Common myeloid progenitor, CD34-positive (primary cell): ENCODE measurements around the gene PTCH1.

Experiments
- CTCF ChIA-PET: fragments of 350-600 bp; sonication (Branson Sonifier 250); formaldehyde crosslinking; loops from one replicate; lab custom pipeline; 2021; ENCODE audit warnings: antibody characterized with exemption; lab: Charles Lee
- POLR2A ChIA-PET: fragments of 350-600 bp; sonication (Branson Sonifier 250); formaldehyde crosslinking; loops from one replicate; lab custom pipeline; 2021; ENCODE audit warnings: antibody characterized with exemption; lab: Charles Lee
- DNase-seq, 3 donors: peaks; one replicate each; pipeline versions ENCODE4 v3.0.0 to v3.0.0-alpha.2; 2013
- H3K27ac ChIP-seq, 2 experiments: 1 replicate in 1 of 2; 2 replicates in 1 of 2; pipeline ENCODE4 v1.7.0; 2013; ENCODE audit warnings: inconsistent platforms in 2 of 2, low read length in 2 of 2, mild to moderate bottlenecking in 2 of 2, low read depth in 1 of 2, moderate library complexity in 1 of 2; ENCODE audit not compliant: severe bottlenecking in 2 of 2, insufficient read depth in 1 of 2, poor library complexity in 1 of 2
- H3K27me3 ChIP-seq, 5 experiments: replicated peaks in 2 of 5; 1 replicate in 3 of 5; 2 replicates in 2 of 5; pipeline versions ENCODE4 v1.6.1 to v1.7.0; 2013; ENCODE audit warnings: low read length in 4 of 5, mild to moderate bottlenecking in 2 of 5, moderate library complexity in 2 of 5, inconsistent platforms in 1 of 5; ENCODE audit not compliant: insufficient read depth in 5 of 5, control insufficient read depth in 4 of 5
- H3K36me3 ChIP-seq, 4 experiments: 1 replicate in 2 of 4; 2 replicates in 2 of 4; pipeline versions ENCODE4 v1.6.1 to v1.7.0; 2013; ENCODE audit warnings: low read length in 3 of 4, control low read depth in 1 of 4, mild to moderate bottlenecking in 1 of 4; ENCODE audit not compliant: control insufficient read depth in 4 of 4, insufficient read depth in 4 of 4
- H3K4me1 ChIP-seq, 4 experiments: 1 replicate in 3 of 4; 2 replicates in 1 of 4; pipeline versions ENCODE4 v1.6.1 to v1.7.1; 2013; ENCODE audit warnings: low read length in 3 of 4, mild to moderate bottlenecking in 3 of 4, control low read depth in 1 of 4, inconsistent platforms in 1 of 4, moderate library complexity in 1 of 4; ENCODE audit not compliant: control insufficient read depth in 4 of 4, insufficient read depth in 4 of 4; ENCODE audit errors: control extremely low read depth in 1 of 4
- H3K4me3 ChIP-seq, 7 experiments: 1 replicate in 4 of 7; 2 replicates in 3 of 7; pipeline versions ENCODE4 v1.5.1 to v1.7.0; 2013; ENCODE audit warnings: mild to moderate bottlenecking in 7 of 7, low read length in 6 of 7, moderate library complexity in 6 of 7, inconsistent platforms in 2 of 7, low read depth in 2 of 7, control low read depth in 1 of 7; ENCODE audit not compliant: insufficient read depth in 4 of 7, control insufficient read depth in 1 of 7; ENCODE audit errors: extremely low read depth in 1 of 7
- H3K9me3 ChIP-seq, 5 experiments: 1 replicate in 4 of 5; 2 replicates in 1 of 5; pipeline versions ENCODE4 v1.6.1 to v1.7.1; 2013; ENCODE audit warnings: low read length in 4 of 5, mild to moderate bottlenecking in 2 of 5, inconsistent platforms in 1 of 5, low read depth in 1 of 5, moderate library complexity in 1 of 5; ENCODE audit not compliant: control insufficient read depth in 4 of 5, insufficient read depth in 2 of 5; ENCODE audit errors: control extremely low read depth in 1 of 5
- WGBS: methylation state at CpG from one replicate; pipeline ENCODE4 v1.1.5; 2013; ENCODE audit not compliant: insufficient coverage; 5-methylcytosine and 5-hydroxymethylcytosine counted together

The PTCH1 gene

DNA sequence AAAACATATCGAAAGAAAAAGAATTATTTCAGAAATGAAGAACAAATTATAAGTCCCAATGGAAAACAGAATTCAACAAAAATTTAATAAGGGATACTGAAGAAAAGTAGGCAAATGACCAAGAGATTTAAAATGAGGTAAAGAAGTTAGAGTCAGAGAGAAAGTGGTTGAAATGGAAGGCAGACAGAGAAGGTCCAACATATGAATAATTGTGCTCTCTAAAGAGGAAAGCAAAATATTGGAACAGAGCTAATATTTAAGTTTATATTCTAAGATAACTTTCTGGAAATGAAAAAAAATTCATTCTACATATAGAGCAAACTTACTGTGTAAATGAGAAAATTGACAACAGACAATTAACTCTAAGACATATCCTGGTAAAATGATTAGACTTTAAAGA lies 94.1 kb downstream of the PTCH1 start:
- Histone ChIP-seq H3K27me3 (peaks cover 0 to 30% (median 8%) of the 10 kb centered on the region in 5 experiments), H3K9me3 (peaks cover 2 to 26% (median 10%) of the 10 kb centered on the region in 5 experiments), H3K36me3 (no peaks in the 10 kb centered on the region), H3K4me1 (peaks cover 0 to 13% (median 10%) of the 10 kb centered on the region in 4 experiments), H3K4me3 (no peak overlapping the region), H3K27ac (no peak overlapping the region)
- ChIA-PET CTCF (no interaction called here), POLR2A (no interaction called here)
- WGBS: no CpG with 5 or more reads among the region's 1 CpG
- DNase-seq: peak in 1 of 3 donors; percentile 15

GRCh38 chr9:95420518-95420917 lies 96.3 kb downstream of the PTCH1 start:
- Histone ChIP-seq H3K27me3 (peaks cover 0 to 11% (median 0%) of the 10 kb centered on the region in 5 experiments), H3K27ac (no peak overlapping the region), H3K36me3 (no peaks in the 10 kb centered on the region), H3K4me1 (no peaks in the 10 kb centered on the region), H3K9me3 (peaks cover 4 to 29% (median 10%) of the 10 kb centered on the region in 5 experiments), H3K4me3 (no peak overlapping the region)
- ChIA-PET POLR2A (no interaction called here), CTCF (no interaction called here)
- no peak for DNase-seq

- no peak for DNase-seq
- H3K4me1 ChIP-seq: no peaks in the 10 kb centered on the region
- H3K36me3 ChIP-seq: no peaks in the 10 kb centered on the region
- H3K27ac ChIP-seq: no peak overlapping the region
- H3K27me3 ChIP-seq: peaks cover 0 to 8% (median 0%) of the 10 kb centered on the region in 5 experiments
- no peak overlapping the region for H3K4me3 ChIP-seq
- POLR2A ChIA-PET: no interaction called here
- peaks cover 4 to 29% (median 10%) of the 10 kb centered on the region in 5 experiments for H3K9me3 ChIP-seq
- CTCF ChIA-PET: no interaction called here
Measured at GRCh38 chr9:95419444-95419843, 97.3 kb downstream of the PTCH1 start.

DNA sequence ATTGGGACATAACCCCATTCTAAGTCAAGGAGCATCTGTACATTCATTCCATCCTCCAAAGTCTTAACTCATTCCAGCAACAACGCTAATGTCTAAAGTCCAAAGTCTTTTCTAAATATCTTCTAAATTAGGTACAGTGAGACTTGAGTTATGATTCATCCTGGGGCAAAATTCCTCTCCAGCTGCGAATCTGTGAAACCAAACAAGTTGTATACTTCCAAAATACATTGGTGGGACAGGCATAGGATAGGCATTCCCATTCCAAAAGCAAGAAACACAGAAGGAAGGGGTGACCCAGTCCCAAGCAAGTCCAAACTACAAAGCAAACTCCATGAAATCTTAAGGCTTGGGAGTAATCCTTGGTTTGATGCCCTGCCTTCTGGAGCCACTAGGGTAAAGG lies 101.6 kb downstream of the PTCH1 start:
- no peaks in the 10 kb centered on the region for H3K36me3 ChIP-seq
- H3K4me3 ChIP-seq: no peak overlapping the region
- ChIA-PET POLR2A (no interaction called here), CTCF (no interaction called here)
- WGBS: 100% methylated on average over 1 of the region's 2 CpGs
- DNase-seq: no peak
- H3K4me1 ChIP-seq: no peaks in the 10 kb centered on the region
- peaks cover 0 to 2% (median 1%) of the 10 kb centered on the region in 5 experiments for H3K9me3 ChIP-seq
- peaks cover 0 to 4% (median 3%) of the 10 kb centered on the region in 5 experiments for H3K27me3 ChIP-seq
- no peak overlapping the region for H3K27ac ChIP-seq

DNA sequence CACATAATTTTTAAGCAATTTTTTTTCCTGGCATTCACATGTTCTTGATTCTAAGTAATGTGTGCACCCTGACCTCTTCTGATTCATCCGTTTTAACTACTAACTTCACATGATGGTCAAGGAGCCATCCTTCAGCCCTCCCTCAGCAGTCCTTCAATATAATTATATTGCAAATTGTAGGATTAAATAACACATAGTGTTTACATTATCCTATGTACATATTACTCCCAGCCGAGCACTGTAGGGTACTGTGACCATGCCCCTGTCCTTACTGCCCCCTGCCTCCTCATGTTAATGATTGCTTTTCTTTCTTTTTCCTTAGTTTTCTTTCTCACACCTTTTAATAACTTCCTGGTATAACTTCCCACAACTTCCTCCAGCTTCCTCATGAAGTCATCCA lies 103.0 kb downstream of the PTCH1 start:
- Histone ChIP-seq H3K36me3 (no peaks in the 10 kb centered on the region), H3K4me3 (no peak overlapping the region), H3K27ac (no peak overlapping the region), H3K4me1 (no peaks in the 10 kb centered on the region), H3K27me3 (peaks cover 0 to 4% (median 3%) of the 10 kb centered on the region in 5 experiments), H3K9me3 (peaks cover 0 to 2% (median 1%) of the 10 kb centered on the region in 5 experiments)
- DNase-seq: no peak
- CTCF ChIA-PET: no interaction called here
- POLR2A ChIA-PET: no interaction called here
- 100% methylated on average over 2 of the region's 2 CpGs for WGBS

DNA sequence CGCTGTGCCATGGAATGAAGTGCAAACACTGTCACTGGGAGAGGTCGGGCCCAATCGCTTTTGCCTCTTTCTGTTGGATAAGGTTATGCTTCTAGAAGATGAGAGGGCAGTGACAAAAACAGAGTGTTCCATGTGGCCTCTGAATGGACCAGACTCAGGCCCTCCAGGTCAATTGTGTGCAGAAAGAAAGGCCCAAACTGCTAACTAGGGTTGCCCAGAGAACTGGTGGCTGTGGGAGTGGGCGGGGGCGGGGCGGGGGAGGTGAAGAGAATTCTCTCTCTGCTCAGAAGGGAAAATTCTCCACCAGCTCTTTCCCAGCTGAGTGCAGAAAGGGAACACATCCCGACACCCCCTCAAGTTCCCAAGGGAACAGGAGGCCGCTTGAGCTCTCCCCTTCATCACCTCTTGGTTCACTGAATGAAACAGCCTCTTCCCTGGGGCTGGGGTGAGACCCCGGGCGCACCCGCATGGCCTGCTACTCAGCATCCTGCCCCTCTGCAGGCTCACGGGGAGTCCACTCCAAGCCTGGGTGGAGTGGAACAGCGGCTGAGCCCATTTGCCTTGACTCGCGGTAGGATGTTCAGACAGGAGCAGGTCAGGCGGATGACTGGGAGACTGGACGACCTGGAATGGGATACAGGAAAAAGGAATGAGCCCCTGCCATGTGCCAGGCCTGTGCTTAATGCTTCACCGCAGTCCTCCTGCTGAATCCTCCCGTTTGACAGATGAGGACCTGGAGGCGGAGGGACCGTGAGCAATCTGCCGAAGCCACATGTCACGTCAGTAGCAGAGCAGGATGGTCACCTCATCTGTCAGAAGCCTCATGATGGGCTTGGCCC lies 105.5 kb downstream of the PTCH1 start:
- no peaks in the 10 kb centered on the region for H3K4me1 ChIP-seq
- POLR2A ChIA-PET: no interaction called here
- WGBS: 95% methylated on average over 20 of the region's 23 CpGs
- peaks cover 0 to 1% (median 0%) of the 10 kb centered on the region in 5 experiments for H3K9me3 ChIP-seq
- no peak overlapping the region for H3K4me3 ChIP-seq
- no peak for DNase-seq
- no peaks in the 10 kb centered on the region for H3K36me3 ChIP-seq
- CTCF ChIA-PET: no interaction called here
- no peak overlapping the region for H3K27ac ChIP-seq
- H3K27me3 ChIP-seq: peaks cover 0 to 12% (median 3%) of the 10 kb centered on the region in 5 experiments

- no peak overlapping the region for H3K4me3 ChIP-seq
Measured at GRCh38 chr9:95409650-95410426, 106.9 kb downstream of the PTCH1 start.

More at GRCh38 chr9:95409650-95410426, 106.9 kb downstream of the PTCH1 start:
- WGBS: no CpG with 5 or more reads among the region's 6 CpGs
- peak in 2 of 3 donors; percentile 44 to 57 for DNase-seq
- ChIA-PET POLR2A (no interaction called here), CTCF (no interaction called here)
- no peaks in the 10 kb centered on the region for H3K4me1 ChIP-seq
- H3K36me3 ChIP-seq: no peaks in the 10 kb centered on the region
- H3K27ac ChIP-seq: no peak overlapping the region
- no peaks in the 10 kb centered on the region for H3K9me3 ChIP-seq
- peaks cover 0 to 17% (median 3%) of the 10 kb centered on the region in 5 experiments for H3K27me3 ChIP-seq
